Endodermal cell (in vitro differentiated cells): ENCODE results near the gene GRM7. TPM values are rescaled to one million over a fixed set of nuclear protein-coding genes. Genes with fewer than 3 reads are reported as not detected.

Experiments used
- DNase-seq: peaks from one replicate; pipeline ENCODE4 v3.0.0-alpha.2; 2017
- H3K27ac ChIP-seq: 2 replicates; pipeline ENCODE4 v1.5.1; 2013; ENCODE audit warnings: mild to moderate bottlenecking, low read depth, low read length, moderate library complexity
- H3K27me3 ChIP-seq: 2 replicates; pipeline ENCODE4 v1.6.1; 2013; ENCODE audit warnings: mild to moderate bottlenecking, low read length, moderate library complexity; ENCODE audit not compliant: insufficient read depth, control insufficient read depth, poor library complexity, severe bottlenecking
- H3K36me3 ChIP-seq: 2 replicates; pipeline ENCODE4 v1.7.0; 2013; ENCODE audit warnings: mild to moderate bottlenecking, low read length, moderate library complexity; ENCODE audit not compliant: control insufficient read depth, insufficient read depth
- H3K4me1 ChIP-seq: one replicate; pipeline ENCODE4 v1.7.0; 2013; ENCODE audit warnings: low read length; ENCODE audit not compliant: control insufficient read depth, insufficient read depth
- H3K4me3 ChIP-seq: 2 replicates; pipeline ENCODE4 v1.5.1; 2013; ENCODE audit warnings: mild to moderate bottlenecking, low read length, moderate library complexity
- H3K9ac ChIP-seq: 2 replicates; pipeline ENCODE4 v1.6.1; 2013; ENCODE audit warnings: mild to moderate bottlenecking, low read length, moderate library complexity; ENCODE audit not compliant: poor library complexity, severe bottlenecking; ENCODE audit errors: extremely low read depth
- H3K9me3 ChIP-seq: 2 replicates; pipeline ENCODE4 v1.6.1; 2013; ENCODE audit warnings: mild to moderate bottlenecking, low read length, moderate library complexity; ENCODE audit not compliant: control insufficient read depth
- H3K27ac Mint-ChIP-seq: 2 replicates; pipeline ENCODE4 v1.8.0; 2020; ENCODE audit warnings: mixed read lengths
- H3K27me3 Mint-ChIP-seq: 2 replicates; pipeline ENCODE4 v1.8.0; 2021; ENCODE audit warnings: mild to moderate bottlenecking, mixed read lengths; ENCODE audit not compliant: insufficient read depth
- H3K36me3 Mint-ChIP-seq: 2 replicates; pipeline ENCODE4 v1.8.0; 2020; ENCODE audit warnings: low read depth, mixed read lengths
- H3K4me1 Mint-ChIP-seq: 2 replicates; pipeline ENCODE4 v1.8.0; 2020; ENCODE audit warnings: mixed read lengths
- H3K4me3 Mint-ChIP-seq: 2 replicates; pipeline ENCODE4 v1.8.0; 2020; ENCODE audit warnings: mild to moderate bottlenecking, moderate library complexity, mixed read lengths
- H3K9me3 Mint-ChIP-seq: 2 replicates; pipeline ENCODE4 v1.8.0; 2020; ENCODE audit warnings: mild to moderate bottlenecking, mixed read lengths
- CTCF ChIP-seq: fragments of 200-600 bp; sonication (generic); conservative IDR thresholded peaks from 2 replicates; pipeline ENCODE4 v1.5.0; 2021; ENCODE audit warnings: antibody characterized with exemption, mild to moderate bottlenecking
- WGBS, 2 experiments: methylation state at CpG; one replicate each; pipeline versions ENCODE4 v1.1.5 to v1.1.7; 2013; ENCODE audit warnings: missing lambda C conversion rate in 2 of 2, mixed read lengths in 1 of 2; ENCODE audit not compliant: insufficient coverage in 1 of 2, insufficient read length in 1 of 2; 5-methylcytosine and 5-hydroxymethylcytosine counted together
- total RNA-seq, 2 donors: library from RNA; stranded (reverse); fragmentation: NEBNext Ultra II Directional in 1 of 2; extraction: Animal tissue kit (Norgen Biotek cat#: 25700) in 1 of 2; gene quantifications; 2 replicates in 1 of 2; 3 replicates in 1 of 2; pipeline ENCODE4 v1.2.1, GENCODE V29; 2021

Gene GRM7
- total RNA-seq, 2 donors from 2014 or later, result 0.11 to 0.73 TPM

GRCh38 chr3:7737263-7737662, 876.3 kb downstream of the GRM7 start:
- Mint-ChIP-seq H3K36me3 (no peaks in the 10 kb centered on the region), H3K4me1 (no peaks in the 10 kb centered on the region), H3K9me3 (no peaks in the 10 kb centered on the region), H3K27ac (no peak overlapping the region), H3K4me3 (no peak overlapping the region), H3K27me3 (no peaks in the 10 kb centered on the region)
- no peak for TF ChIP-seq CTCF
- Histone ChIP-seq H3K36me3 (no peaks in the 10 kb centered on the region), H3K27me3 (no peaks in the 10 kb centered on the region), H3K9me3 (no peaks in the 10 kb centered on the region), H3K9ac (no peak overlapping the region), H3K4me1 (no peaks in the 10 kb centered on the region), H3K4me3 (no peak overlapping the region), H3K27ac (no peak overlapping the region)
- no peak for DNase-seq
- 94% methylated on average over 1 of the region's 1 CpG; no CpG with 5 or more reads in 1 of the 2 experiments for WGBS, 2 experiments

GRCh38 chr3:7739754-7740153, 878.8 kb downstream of the GRM7 start:
- H3K27me3 Mint-ChIP-seq, result no peaks in the 10 kb centered on the region
- no peak overlapping the region for H3K27ac ChIP-seq
- no peak overlapping the region for H3K4me3 ChIP-seq
- no peak overlapping the region for H3K4me3 Mint-ChIP-seq
- no peaks in the 10 kb centered on the region for H3K9me3 Mint-ChIP-seq
- H3K36me3 ChIP-seq, result no peaks in the 10 kb centered on the region
- no peak overlapping the region for H3K9ac ChIP-seq
- WGBS, 2 experiments, result 94 to 100% methylated on average over 1 to 2 of the region's 2 CpGs
- H3K36me3 Mint-ChIP-seq, result no peaks in the 10 kb centered on the region
- H3K27ac Mint-ChIP-seq, result no peak overlapping the region
- DNase-seq, result no peak
- H3K9me3 ChIP-seq, result no peaks in the 10 kb centered on the region
- peaks cover 12% of the 10 kb centered on the region for H3K4me1 Mint-ChIP-seq
- no peaks in the 10 kb centered on the region for H3K27me3 ChIP-seq
- H3K4me1 ChIP-seq, result no peaks in the 10 kb centered on the region
- TF ChIP-seq CTCF, result no peak

- no peaks in the 10 kb centered on the region for H3K27me3 Mint-ChIP-seq
- no peaks in the 10 kb centered on the region for H3K36me3 ChIP-seq
- H3K4me1 Mint-ChIP-seq, result peaks cover 12% of the 10 kb centered on the region
- H3K27ac ChIP-seq, result no peak overlapping the region
- no peak overlapping the region for H3K4me3 Mint-ChIP-seq
- DNase-seq, result no peak
- no peak for TF ChIP-seq CTCF
- no peaks in the 10 kb centered on the region for H3K9me3 ChIP-seq
- H3K36me3 Mint-ChIP-seq, result no peaks in the 10 kb centered on the region
- no peak overlapping the region for H3K27ac Mint-ChIP-seq
- no peaks in the 10 kb centered on the region for H3K4me1 ChIP-seq
- no peaks in the 10 kb centered on the region for H3K27me3 ChIP-seq
- H3K9me3 Mint-ChIP-seq, result no peaks in the 10 kb centered on the region
- 94 to 100% methylated on average over 9 to 12 of the region's 12 CpGs for WGBS, 2 experiments
- no peak overlapping the region for H3K4me3 ChIP-seq
- H3K9ac ChIP-seq, result no peak overlapping the region
Measured at GRCh38 chr3:7740458-7740857, 879.5 kb downstream of the GRM7 start.
